ENCODE data around the gene CNTRL.

The CNTRL gene

GRCh38 chr9:121198512-121199042 is 123.8 kb downstream of the CNTRL start:
- no peak for DNase-seq (ENCODE audit: low read depth in 3 of 3, low spot score in 1 of 3)

GRCh38 chr9:121199921-121200320 is 125.2 kb downstream of the CNTRL start:
- DNase-seq (ENCODE audit: low read depth in 3 of 3, low spot score in 1 of 3): no peak

- DNase-seq (ENCODE audit: low read depth in 3 of 3, low spot score in 1 of 3): no peak
These were observed 125.6 kb downstream of the CNTRL start for GRCh38 chr9:121200356-121200755.

GRCh38 chr9:121201045-121201737 is 126.4 kb downstream of the CNTRL start:
- DNase-seq (ENCODE audit: low read depth in 3 of 3, low spot score in 1 of 3): peak; percentile 1 to 31 (median 10)

- DNase-seq (ENCODE audit: low read depth in 3 of 3, low spot score in 1 of 3): peak; percentile 100
These were observed 127.2 kb downstream of the CNTRL start, which contains the start of gene RAB14 for GRCh38 chr9:121201738-121202533. RAB14 (minus strand) TSS chr9:121201869; CDS start chr9:121193412, 8,457 bp downstream.

GRCh38 chr9:121204121-121204520 is 129.4 kb downstream of the CNTRL start:
- no peak for DNase-seq (ENCODE audit: low read depth in 3 of 3, low spot score in 1 of 3)

- DNase-seq (ENCODE audit: low read depth in 3 of 3, low spot score in 1 of 3): no peak
These were observed 129.9 kb downstream of the CNTRL start for GRCh38 chr9:121204611-121205010.

GRCh38 chr9:121206516-121207370 is 132.0 kb downstream of the CNTRL start:
- DNase-seq (ENCODE audit: low read depth in 3 of 3, low spot score in 1 of 3): no peak

GRCh38 chr9:121207371-121207940 is 132.7 kb downstream of the CNTRL start:
- no peak for DNase-seq (ENCODE audit: low read depth in 3 of 3, low spot score in 1 of 3)

GRCh38 chr9:121210536-121210935 is 135.8 kb downstream of the CNTRL start:
- no peak for DNase-seq (ENCODE audit: low read depth in 3 of 3, low spot score in 1 of 3)

- peak; percentile 10 to 58 (median 21) for DNase-seq (ENCODE audit: low read depth in 3 of 3, low spot score in 1 of 3)
These were observed 138.5 kb downstream of the CNTRL start for GRCh38 chr9:121213136-121213806.

- DNase-seq (ENCODE audit: low read depth in 3 of 3, low spot score in 1 of 3): no peak
These were observed 139.2 kb downstream of the CNTRL start for GRCh38 chr9:121214005-121214404.

GRCh38 chr9:121216271-121216805 is 141.6 kb downstream of the CNTRL start:
- no peak for DNase-seq (ENCODE audit: low read depth in 3 of 3, low spot score in 1 of 3)

GRCh38 chr9:121217609-121218292 is 143.0 kb downstream of the CNTRL start:
- no peak for DNase-seq (ENCODE audit: low read depth in 3 of 3, low spot score in 1 of 3)

- DNase-seq (ENCODE audit: low read depth in 3 of 3, low spot score in 1 of 3): no peak
These were observed 143.7 kb downstream of the CNTRL start for GRCh38 chr9:121218357-121219027.

GRCh38 chr9:121219530-121219929 is 144.8 kb downstream of the CNTRL start:
- DNase-seq (ENCODE audit: low read depth in 3 of 3, low spot score in 1 of 3): no peak

GRCh38 chr9:121220996-121221663 is 146.4 kb downstream of the CNTRL start:
- no peak for DNase-seq (ENCODE audit: low read depth in 3 of 3, low spot score in 1 of 3)

- DNase-seq (ENCODE audit: low read depth in 3 of 3, low spot score in 1 of 3): no peak
These were observed 146.9 kb downstream of the CNTRL start for GRCh38 chr9:121221664-121222055.

All from stimulated activated CD4-positive, alpha-beta T cell treated with anti-CD3 and anti-CD28 coated beads, TNF-alpha, amount 100 ng/mL, for 1 hour (primary cell).